GM12892 (cell line): ENCODE measurements around the gene RPS6KA1.

Experiments
- POLR2A ChIP-seq: IDR thresholded peaks from 2 replicates; pipeline ENCODE4 v1.6.1; 2011; ENCODE audit warnings: low read depth, low read length, control low read depth
- POLR2AphosphoS5 ChIP-seq: IDR thresholded peaks from 2 replicates; pipeline ENCODE4 v1.6.1; 2011; ENCODE audit warnings: low read depth, low read length, control low read depth
- TAF1 ChIP-seq: IDR thresholded peaks from 2 replicates; pipeline ENCODE4 v1.6.1; 2011; ENCODE audit warnings: low read depth, mild to moderate bottlenecking, control low read depth, low read length, borderline replicate concordance

DNA sequence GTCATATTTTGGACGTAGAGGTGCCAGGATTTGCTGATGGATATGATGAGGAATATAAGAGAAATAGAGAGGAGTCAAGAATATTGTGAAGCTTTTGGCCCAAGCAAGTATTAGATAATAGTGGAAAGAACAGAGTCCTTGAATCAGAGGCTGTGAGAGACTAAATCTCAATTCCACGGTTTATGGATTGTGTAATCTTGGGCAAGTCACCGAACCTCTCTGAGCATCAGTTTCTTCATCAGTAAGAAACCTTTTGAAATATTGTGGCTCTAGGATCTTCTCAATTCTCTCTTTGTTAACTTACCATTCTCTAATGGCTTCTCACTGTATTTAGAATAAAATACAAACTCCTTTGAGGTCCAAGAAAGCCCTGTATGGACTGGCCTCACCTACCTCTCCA is 77.6 kb downstream of the RPS6KA1 start:
- TF ChIP-seq POLR2A (no peak), POLR2AphosphoS5 (no peak), TAF1 (no peak)
